ENCODE data around the gene HSPBP1. TPM values are rescaled to one million over a fixed set of nuclear protein-coding genes. Genes with fewer than 3 reads are reported as not detected.

HSPBP1 gene
- total RNA-seq, 1 experiment from 2014 or later, result 83.4 TPM

DNA sequence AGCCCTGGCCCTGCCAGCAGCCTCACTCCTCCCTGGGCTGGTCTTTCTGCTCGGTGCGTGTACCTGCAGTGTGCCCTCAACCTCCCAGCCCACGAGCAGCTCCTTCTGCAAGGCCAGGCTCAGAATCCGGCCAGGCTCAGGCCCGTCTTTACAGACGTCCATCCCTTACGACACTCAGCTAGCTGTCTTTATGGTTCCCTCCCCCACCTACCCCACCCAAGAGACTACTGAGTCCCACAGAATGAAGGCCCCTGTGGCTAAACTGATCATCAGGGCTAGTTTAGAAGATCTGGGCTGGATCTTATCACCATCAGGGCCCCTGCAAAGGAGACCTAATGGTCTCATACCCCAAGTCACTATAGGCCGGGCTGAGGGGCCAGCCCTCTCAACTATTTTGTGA, 34.5 kb upstream of the HSPBP1 start:
- CTCF ChIA-PET, result no interaction called here

DNA sequence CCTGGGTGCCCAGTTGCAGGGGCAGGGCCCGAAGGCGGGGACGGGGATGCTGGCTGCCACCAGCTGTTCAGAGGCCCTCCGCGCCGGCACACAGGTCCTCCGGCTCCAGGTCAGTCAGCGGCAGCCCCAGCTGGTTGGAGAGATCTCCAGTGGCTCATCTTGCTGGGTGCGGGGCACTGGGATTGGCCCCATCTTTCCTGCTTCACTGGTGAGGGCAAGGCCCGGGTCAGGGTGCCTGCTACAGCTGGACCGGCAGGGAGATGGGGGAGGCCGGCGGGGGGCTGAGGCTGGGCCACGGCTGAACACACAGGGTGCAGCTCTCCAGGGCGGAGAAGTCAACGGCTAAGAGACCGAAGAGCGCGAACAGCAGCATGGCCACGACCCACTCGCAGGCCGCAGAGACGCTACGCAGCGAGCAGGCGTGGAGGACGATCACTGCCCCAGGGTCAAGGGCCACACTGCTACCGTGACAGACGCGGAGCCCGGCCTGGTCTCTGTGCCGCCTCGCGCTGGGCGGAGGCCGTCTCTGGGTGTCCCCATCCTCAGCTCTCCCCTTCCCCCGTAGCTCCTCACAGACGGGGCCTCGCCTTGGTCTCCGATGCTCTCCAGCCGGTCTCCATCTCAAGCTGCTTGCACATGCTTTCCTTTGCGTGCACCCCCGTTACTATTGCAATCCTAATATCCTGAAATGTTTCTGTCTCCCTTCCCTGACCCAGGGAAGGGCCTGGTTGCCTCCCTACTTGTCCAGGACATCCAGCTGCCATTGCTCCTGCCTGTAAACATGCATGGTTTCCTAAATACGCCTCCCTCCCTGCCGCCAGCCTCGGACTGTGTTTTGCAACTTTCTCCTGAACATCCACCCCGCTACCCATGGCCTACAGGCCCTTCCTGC, 33.0 kb upstream of the HSPBP1 start:
- intact Hi-C loops (cut with micrococcal nuclease; ENCODE audit: unreplicated experiment), result no loop called here
- Histone ChIP-seq H3K4me1 (ENCODE audit: insufficient read depth, low read length, poor library complexity, severe bottlenecking) (no peaks in the 10 kb centered on the region), H3K36me3 (ENCODE audit: insufficient read depth, low read length, poor library complexity, severe bottlenecking) (peaks cover 8% of the 10 kb centered on the region), H3K27ac (ENCODE audit: low read depth, low read length, poor library complexity, severe bottlenecking) (no peak overlapping the region), H3K4me3 (ENCODE audit: low read depth, low read length, poor library complexity, severe bottlenecking) (no peak overlapping the region), H3K27me3 (replicated peaks; ENCODE audit: insufficient read depth, low read depth, low read length, poor library complexity) (no peaks in the 10 kb centered on the region), H3K9me3 (ENCODE audit: low read depth, low read length, poor library complexity, severe bottlenecking) (no peaks in the 10 kb centered on the region)
- ChIA-PET POLR2A (ENCODE audit: low non-redundant PET) (no interaction called here), CTCF (no interaction called here)
- no TSS peak for BruUV-seq (replicated peaks)
- TF ChIP-seq EZH2 (IDR thresholded peaks at IDR 0.05; ENCODE audit: borderline replicate concordance, low read depth, low read length, poor library complexity, severe bottlenecking) (no peak), CTCF (conservative IDR thresholded peaks at IDR 0.05; ENCODE audit: low read depth, low read length) (no peak)
- DNase-seq (ENCODE audit: low spot score), result no peak

More for the DNA sequence above, 34.5 kb upstream of the HSPBP1 start:
- Histone ChIP-seq H3K4me3 (ENCODE audit: low read depth, low read length, poor library complexity, severe bottlenecking) (no peak overlapping the region), H3K36me3 (ENCODE audit: insufficient read depth, low read length, poor library complexity, severe bottlenecking) (peaks cover 2% of the 10 kb centered on the region), H3K4me1 (ENCODE audit: insufficient read depth, low read length, poor library complexity, severe bottlenecking) (no peaks in the 10 kb centered on the region), H3K27ac (ENCODE audit: low read depth, low read length, poor library complexity, severe bottlenecking) (no peak overlapping the region), H3K9me3 (ENCODE audit: low read depth, low read length, poor library complexity, severe bottlenecking) (no peaks in the 10 kb centered on the region), H3K27me3 (replicated peaks; ENCODE audit: insufficient read depth, low read depth, low read length, poor library complexity) (no peaks in the 10 kb centered on the region)
- TF ChIP-seq EZH2 (IDR thresholded peaks at IDR 0.05; ENCODE audit: borderline replicate concordance, low read depth, low read length, poor library complexity, severe bottlenecking), result no peak
- TF ChIP-seq CTCF (conservative IDR thresholded peaks at IDR 0.05; ENCODE audit: low read depth, low read length), result no peak
- no peak for DNase-seq (ENCODE audit: low spot score)
- intact Hi-C loops (cut with micrococcal nuclease; ENCODE audit: unreplicated experiment), result no loop called here
- POLR2A ChIA-PET (ENCODE audit: low non-redundant PET), result no interaction called here
- no TSS peak for BruUV-seq (replicated peaks)

GRCh38 chr19:55311797-55312196, 31.9 kb upstream of the HSPBP1 start:
- BruUV-seq (replicated peaks), result no TSS peak
- DNase-seq (ENCODE audit: low spot score), result no peak
- no peak for TF ChIP-seq EZH2 (IDR thresholded peaks at IDR 0.05; ENCODE audit: borderline replicate concordance, low read depth, low read length, poor library complexity, severe bottlenecking)
- TF ChIP-seq CTCF (conservative IDR thresholded peaks at IDR 0.05; ENCODE audit: low read depth, low read length), result no peak
- H3K27me3 ChIP-seq (replicated peaks; ENCODE audit: insufficient read depth, low read depth, low read length, poor library complexity), result no peaks in the 10 kb centered on the region
- POLR2A ChIA-PET (ENCODE audit: low non-redundant PET), result no interaction called here
- no peak overlapping the region for H3K27ac ChIP-seq (ENCODE audit: low read depth, low read length, poor library complexity, severe bottlenecking)
- intact Hi-C loops (cut with micrococcal nuclease; ENCODE audit: unreplicated experiment), result no loop called here
- CTCF ChIA-PET, result no interaction called here
- H3K4me3 ChIP-seq (ENCODE audit: low read depth, low read length, poor library complexity, severe bottlenecking), result no peak overlapping the region
- H3K9me3 ChIP-seq (ENCODE audit: low read depth, low read length, poor library complexity, severe bottlenecking), result no peaks in the 10 kb centered on the region
- H3K4me1 ChIP-seq (ENCODE audit: insufficient read depth, low read length, poor library complexity, severe bottlenecking), result no peaks in the 10 kb centered on the region
- H3K36me3 ChIP-seq (ENCODE audit: insufficient read depth, low read length, poor library complexity, severe bottlenecking), result peaks cover 10% of the 10 kb centered on the region

Measured in A673 (cell line).